ENCODE data around the gene NEGR1. TPM values are rescaled to one million over a fixed set of nuclear protein-coding genes. Genes with fewer than 3 reads are reported as not detected.
A peak's percentile ranks its signal among the peaks of the same experiment; 100 is the strongest.

Gene NEGR1
- total and polyA plus RNA-seq, 2 donors (not counting 3 experiments of a cell fraction or from before 2014, with no cell fraction given), result 6.8 to 21.8 TPM

- FAIRE-seq (peak; percentile 18), DNase-seq (ENCODE audit: low read depth, low spot score) (no peak)
- Histone ChIP-seq H3K27me3 (ENCODE audit: control insufficient read depth in 2 of 2, insufficient read depth in 2 of 2, low read length in 2 of 2) (no peaks in the 10 kb centered on the region), H3K27ac (ENCODE audit: insufficient read depth, low read depth, low read length) (no peak overlapping the region), H2AFZ (ENCODE audit: low read depth, low read length) (no peak overlapping the region), H3K4me2 (ENCODE audit: insufficient read depth, low read length) (no peak overlapping the region), H3K9me1 (replicated peaks; ENCODE audit: control insufficient read depth, extremely low read depth, insufficient read depth, low read length) (no peaks in the 10 kb centered on the region), H3K4me1 (ENCODE audit: control insufficient read depth, extremely low read depth, insufficient read depth, low read length) (no peaks in the 10 kb centered on the region), H3K9me3 (replicated peaks; ENCODE audit: control insufficient read depth, insufficient read depth, low read length) (no peaks in the 10 kb centered on the region), H4K20me1 (replicated peaks; ENCODE audit: control insufficient read depth, extremely low read depth, insufficient read depth, low read length) (no peaks in the 10 kb centered on the region), H3K36me3 (ENCODE audit: control insufficient read depth in 2 of 2, extremely low read depth in 1 of 2, insufficient read depth in 2 of 2, low read length in 2 of 2) (no peaks in the 10 kb centered on the region), H3K79me2 (ENCODE audit: control insufficient read depth, insufficient read depth, low read length) (no peaks in the 10 kb centered on the region), H3K9ac (replicated peaks; ENCODE audit: extremely low read depth, insufficient read depth, low read length) (no peak overlapping the region), H3K4me3 (replicated peaks in 1 of 3; ENCODE audit: insufficient read depth in 1 of 3, low read depth in 1 of 3, low read length in 3 of 3) (no peak overlapping the region)
- BruUV-seq (replicated peaks), result no TSS peak
- TF ChIP-seq MAX (IDR thresholded peaks at IDR 0.05; ENCODE audit: insufficient read depth, insufficient read length) (no peak), POLR2AphosphoS5 (IDR thresholded peaks at IDR 0.05; ENCODE audit: insufficient read depth, low read depth, low read length) (no peak), CTCF (IDR thresholded peaks at IDR 0.05; ENCODE audit: extremely low read depth in 1 of 2, insufficient read depth in 1 of 2, low read depth in 1 of 2, low read length in 2 of 2) (no peak), POLR2A (IDR thresholded peaks at IDR 0.05; ENCODE audit: low read depth, low read length) (no peak), GATA2 (IDR thresholded peaks at IDR 0.05; ENCODE audit: insufficient read depth, insufficient read length, low read depth, low read length) (no peak), JUN (IDR thresholded peaks at IDR 0.05; ENCODE audit: borderline replicate concordance, insufficient read depth, insufficient read length, low read depth) (no peak), MYC (IDR thresholded peaks at IDR 0.05; ENCODE audit: low read depth, low read length) (no peak), FOS (IDR thresholded peaks at IDR 0.05; ENCODE audit: borderline replicate concordance, insufficient read depth, low read length) (no peak), EZH2 (IDR thresholded peaks at IDR 0.05; ENCODE audit: borderline replicate concordance, low read depth, low read length, severe bottlenecking) (no peak)
- intact Hi-C loops (cut with micrococcal nuclease), result no loop called here
- ChIA-PET POLR2A (no interaction called here), CTCF (interaction anchor here (1.3 to 1.9 kb wide), 2 partner anchors 8 to 12 kb away, joined by 4 to 9 read pairs; no protein-coding TSS in a partner anchor)
- dilution Hi-C loops (cut with MboI; ENCODE audit: extremely low pct_ligation_motif_present, low sequenced_read_pairs), result no loop called here
Measured at GRCh38 chr1:71641903-71642302, 640.4 kb downstream of the NEGR1 start.
